Mesenteric fat pad (tissue), 1 donor: ENCODE data around the gene AKR1C2. TPM values are rescaled to one million over a fixed set of nuclear protein-coding genes. Genes with fewer than 3 reads are reported as not detected.

ENCODE experiments used
- total RNA-seq: library from RNA; stranded (reverse); fragmentation: NEBNext Ultra II Directional; extraction: Animal tissue kit (Norgen Biotek cat#: 25700); gene quantifications from one replicate; pipeline ENCODE4 v1.2.1, GENCODE V29; 2021
- donor health status: DM: yes; HTN: yes; CAD: no.

Gene AKR1C2
- total RNA-seq, 1 donor from 2014 or later: 767 TPM

Other genes starting within 250 kb of the AKR1C2 start
- 9.2 TPM for gene AKR1E2, start 177.7 kb downstream of the AKR1C2 start, total RNA-seq
- 593 TPM for gene AKR1C1, start 40.4 kb downstream of the AKR1C2 start, total RNA-seq
- gene AKR1C3, start 90.6 kb upstream of the AKR1C2 start, total RNA-seq: 192 TPM
- 1.3 TPM for gene AKR1C8, start 181.3 kb upstream of the AKR1C2 start, total RNA-seq
- not detected for gene AKR1C4, start 193.0 kb upstream of the AKR1C2 start, total RNA-seq